ENCODE measurements around the gene ATP5F1C. TPM values are rescaled to one million over a fixed set of nuclear protein-coding genes. Genes with fewer than 3 reads are reported as not detected.

Gene ATP5F1C
- total RNA-seq, 1 experiment from 2014 or later = 292 TPM

GRCh38 chr10:7810443-7810842 lies 22.5 kb downstream of the ATP5F1C start:
- intact Hi-C loops (cut with micrococcal nuclease) = no loop called here
- ChIA-PET CTCF (no interaction called here), RAD21 (ENCODE audit: low non-redundant PET in 1 of 2, low total read pairs in 2 of 2, uncharacterized antibody in 2 of 2, unreplicated experiment in 2 of 2) (no interaction called here), POLR2A (no interaction called here)
- TF ChIP-seq, protein P1, sequence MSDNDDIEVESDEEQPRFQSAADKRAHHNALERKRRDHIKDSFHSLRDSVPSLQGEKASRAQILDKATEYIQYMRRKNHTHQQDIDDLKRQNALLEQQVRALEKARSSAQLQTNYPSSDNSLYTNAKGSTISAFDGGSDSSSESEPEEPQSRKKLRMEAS (IDR thresholded peaks at IDR 0.05) = no peak
- TF ChIP-seq CBX3 (IDR thresholded peaks at IDR 0.05; ENCODE audit: low read depth) (no peak), EZH2phosphoT487 (IDR thresholded peaks at IDR 0.05; ENCODE audit: borderline replicate concordance) (no peak), REST (IDR thresholded peaks at IDR 0.05; ENCODE audit: low read depth) (no peak), FOSL1 (IDR thresholded peaks at IDR 0.05; ENCODE audit: low read depth) (no peak), EZH2 (IDR thresholded peaks at IDR 0.05) (no peak), TCF7L2 (IDR thresholded peaks at IDR 0.05; ENCODE audit: borderline replicate concordance, extremely low read depth, insufficient read depth, insufficient read length) (no peak), SP1 (IDR thresholded peaks at IDR 0.05; ENCODE audit: low read depth) (no peak), EGR1 (IDR thresholded peaks at IDR 0.05; ENCODE audit: low read depth) (no peak), ATF3 (IDR thresholded peaks at IDR 0.05) (no peak), ZNF274 (IDR thresholded peaks at IDR 0.05; ENCODE audit: low read depth, low read length) (no peak), POLR2AphosphoS5 (IDR thresholded peaks at IDR 0.05; ENCODE audit: low read depth, low read length) (no peak), POLR2A (IDR thresholded peaks at IDR 0.05; ENCODE audit: borderline replicate concordance, extremely low read depth, insufficient read depth, insufficient read length) (no peak), ZBTB33 (IDR thresholded peaks at IDR 0.05; ENCODE audit: extremely low read depth, insufficient replicate concordance, low read length) (no peak), SIN3A (IDR thresholded peaks at IDR 0.05; ENCODE audit: low read depth) (no peak)
- H3K79me2 ChIP-seq (ENCODE audit: insufficient read depth, low read length) = no peaks in the 10 kb centered on the region
- H3K4me3 ChIP-seq (replicated peaks in 1 of 2; ENCODE audit: low read depth in 1 of 2, low read length in 2 of 2) = no peak overlapping the region
- no peaks in the 10 kb centered on the region for H3K4me1 ChIP-seq (ENCODE audit: control insufficient read depth in 1 of 2, insufficient read depth in 2 of 2, low read length in 2 of 2)
- no peak overlapping the region for H3K4me2 ChIP-seq (ENCODE audit: low read length)
- BruUV-seq (replicated peaks) = no TSS peak
- DNase-seq (ENCODE audit: low read depth, low spot score) = no peak
- ATAC-seq = no peak
- no peaks in the 10 kb centered on the region for H3K9me2 ChIP-seq (ENCODE audit: insufficient read depth)
- no peaks in the 10 kb centered on the region for H4K20me1 ChIP-seq (ENCODE audit: insufficient read depth)
- H3K27me3 ChIP-seq (ENCODE audit: insufficient read depth, low read length) = no peaks in the 10 kb centered on the region
- H3K27ac ChIP-seq (ENCODE audit: low read depth, low read length) = no peak overlapping the region
- H3K9ac ChIP-seq (ENCODE audit: low read length) = no peak overlapping the region
- H3K9me3 ChIP-seq (ENCODE audit: control insufficient read depth in 1 of 2, insufficient read depth in 1 of 2, low read depth in 1 of 2, low read length in 2 of 2) = no peaks in the 10 kb centered on the region
- H2AFZ ChIP-seq (ENCODE audit: low read depth, low read length, poor library complexity, severe bottlenecking) = no peak overlapping the region
- H3K36me3 ChIP-seq (ENCODE audit: control insufficient read depth in 1 of 2, insufficient read depth in 2 of 2, low read length in 2 of 2) = peaks cover 8 to 15% of the 10 kb centered on the region in 2 experiments; a peak in 3 of 4 replicates
